Activated CD8-positive, alpha-beta memory T cell treated with anti-CD3 and anti-CD28 coated beads, Interleukin-2, amount 50 U/mL, for 1 hour (primary cell): ENCODE results near the gene FMO4.
"Not testable (repeated sequence)": the region's sequence is repeated elsewhere in the genome, so short reads cannot be mapped to it uniquely, and the experiment has no call there.

Experiments used
- DNase-seq: peaks from one replicate; pipeline ENCODE4 v3.0.0-alpha.2; 2020; ENCODE audit errors: extremely low read depth

Gene FMO4

DNA sequence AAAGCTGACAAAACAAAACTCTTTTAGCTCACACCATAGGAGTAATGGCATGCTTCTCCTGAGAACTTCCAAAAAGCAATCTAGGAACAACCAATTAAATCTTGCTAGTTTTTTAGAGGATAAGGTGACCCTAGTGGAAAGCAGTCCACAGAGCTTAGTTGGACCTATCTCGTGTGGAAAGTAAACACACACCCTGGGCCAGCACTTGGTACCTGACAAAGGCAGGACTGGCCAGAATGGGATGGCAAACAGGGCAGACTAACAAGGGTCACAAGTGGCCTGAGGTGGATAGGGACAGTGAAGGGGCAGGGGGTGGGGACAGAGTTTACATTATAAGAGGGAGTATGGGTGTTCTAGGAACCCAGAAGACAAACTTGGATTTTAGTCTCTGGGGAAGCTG is 22.0 kb downstream of the FMO4 start:
- DNase-seq: no peak

DNA sequence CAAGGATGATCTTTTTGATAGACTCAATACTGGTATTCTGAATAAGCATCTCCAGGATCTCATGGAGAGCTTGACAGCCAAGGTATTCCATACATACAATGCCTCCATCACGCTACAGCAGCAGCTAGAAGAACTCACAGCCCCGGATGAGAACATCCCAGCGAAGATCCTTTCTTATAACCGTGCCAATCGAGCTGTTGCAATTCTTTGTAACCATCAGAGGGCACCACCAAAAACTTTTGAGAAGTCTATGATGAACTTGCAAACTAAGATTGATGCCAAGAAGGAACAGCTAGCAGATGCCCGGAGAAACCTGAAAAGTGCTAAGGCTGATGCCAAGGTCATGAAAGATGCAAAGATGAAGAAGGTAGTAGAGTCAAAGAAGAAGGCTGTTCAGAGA is 25.4 kb downstream of the FMO4 start:
- not testable (repeated sequence) for DNase-seq

GRCh38 chr1:171343727-171344472 is 29.9 kb downstream of the FMO4 start:
- no peak for DNase-seq

- DNase-seq: no peak
Measured at GRCh38 chr1:171344473-171344820, 30.5 kb downstream of the FMO4 start.

DNA sequence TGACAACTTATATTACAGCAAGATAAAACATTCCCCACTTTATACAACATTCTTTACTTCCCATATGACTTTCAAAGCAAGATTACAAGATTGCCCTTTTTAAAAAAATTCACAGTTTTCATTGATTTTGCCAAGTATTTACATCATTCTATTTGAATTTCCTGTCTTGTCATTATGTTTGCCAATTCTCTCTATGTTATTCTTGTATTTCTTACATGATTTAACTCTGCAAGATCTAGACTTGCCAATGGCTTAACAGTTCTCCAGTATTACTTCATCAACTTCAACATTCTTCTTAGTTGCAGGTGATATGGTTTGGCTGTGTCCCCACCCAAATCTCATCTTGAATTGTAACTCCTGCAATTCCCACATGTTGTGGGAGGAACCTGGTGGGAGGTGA is 31.6 kb downstream of the FMO4 start:
- no peak for DNase-seq

GRCh38 chr1:171346881-171347280 is 32.9 kb downstream of the FMO4 start:
- DNase-seq: no peak

- no peak for DNase-seq
Measured at GRCh38 chr1:171350594-171350993, 36.6 kb downstream of the FMO4 start.

DNA sequence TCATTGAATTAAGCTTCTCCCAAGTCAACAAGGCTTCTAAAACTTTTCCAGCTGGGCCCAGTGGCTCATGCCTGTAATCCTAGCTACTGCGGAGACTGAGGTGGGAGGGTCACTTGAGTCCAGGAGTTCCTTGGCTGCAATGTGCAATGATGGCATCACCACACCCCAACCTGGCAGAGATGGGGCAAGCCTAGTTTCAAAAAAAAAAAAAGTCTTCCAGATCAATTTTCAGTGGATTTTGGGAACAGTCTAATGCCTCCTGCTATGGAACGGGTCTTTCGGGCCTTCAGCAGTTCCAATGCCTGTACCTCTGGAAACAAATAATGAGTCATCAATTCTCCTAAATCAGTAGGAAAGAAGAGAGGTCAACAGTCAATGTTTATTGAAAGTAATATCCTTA is 38.0 kb downstream of the FMO4 start:
- DNase-seq: no peak

DNA sequence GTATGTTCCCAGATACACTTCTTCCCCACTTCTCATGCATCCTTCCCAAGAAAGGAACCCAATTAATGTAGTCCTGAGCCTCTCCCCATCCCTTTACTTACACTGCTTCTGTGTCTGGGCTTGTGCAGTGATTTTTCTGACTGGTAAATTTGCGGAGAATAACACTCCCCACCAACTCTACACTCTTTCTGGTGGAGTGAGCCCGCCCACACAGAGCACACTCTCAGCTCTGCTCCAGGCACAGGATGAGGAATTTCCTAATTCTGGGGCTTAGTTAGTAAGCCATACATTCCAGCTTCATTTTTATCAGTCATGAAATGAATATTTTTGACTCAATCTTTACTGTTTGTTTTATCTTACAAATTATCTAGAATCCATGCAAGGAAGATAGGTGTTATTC is 38.6 kb downstream of the FMO4 start:
- no peak for DNase-seq

GRCh38 chr1:171355727-171356126 is 41.7 kb downstream of the FMO4 start:
- no peak for DNase-seq

GRCh38 chr1:171357179-171357578 is 43.2 kb downstream of the FMO4 start:
- DNase-seq: no peak

GRCh38 chr1:171359355-171359648 is 45.3 kb downstream of the FMO4 start:
- not testable (repeated sequence) for DNase-seq

GRCh38 chr1:171359731-171360527 is 45.9 kb downstream of the FMO4 start:
- DNase-seq: not testable (repeated sequence)

DNA sequence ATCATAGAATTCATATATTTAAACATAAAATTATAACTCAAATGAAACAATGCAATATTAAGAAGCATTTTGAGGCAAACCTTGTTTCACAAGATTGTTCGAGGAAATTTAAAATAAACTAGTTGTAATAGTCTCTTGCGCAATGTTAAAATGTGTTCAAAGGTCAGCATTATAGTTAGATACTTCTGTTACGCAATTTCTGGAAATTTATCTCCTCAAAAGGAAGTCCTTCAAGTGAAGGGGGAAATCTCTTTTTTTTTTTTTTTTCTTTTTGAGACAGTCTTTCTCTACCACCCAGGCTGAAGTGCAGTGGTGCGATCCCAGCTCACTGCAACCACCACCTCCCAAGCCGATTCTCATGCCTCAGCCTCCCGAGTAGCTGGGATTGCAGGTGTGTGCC is 52.1 kb downstream of the FMO4 start:
- DNase-seq: no peak

- no peak for DNase-seq
Measured at GRCh38 chr1:171366816-171367215, 52.8 kb downstream of the FMO4 start.

- DNase-seq: no peak
Measured at GRCh38 chr1:171367436-171367835, 53.5 kb downstream of the FMO4 start.

GRCh38 chr1:171372418-171373084 is 58.6 kb downstream of the FMO4 start:
- DNase-seq: no peak

DNA sequence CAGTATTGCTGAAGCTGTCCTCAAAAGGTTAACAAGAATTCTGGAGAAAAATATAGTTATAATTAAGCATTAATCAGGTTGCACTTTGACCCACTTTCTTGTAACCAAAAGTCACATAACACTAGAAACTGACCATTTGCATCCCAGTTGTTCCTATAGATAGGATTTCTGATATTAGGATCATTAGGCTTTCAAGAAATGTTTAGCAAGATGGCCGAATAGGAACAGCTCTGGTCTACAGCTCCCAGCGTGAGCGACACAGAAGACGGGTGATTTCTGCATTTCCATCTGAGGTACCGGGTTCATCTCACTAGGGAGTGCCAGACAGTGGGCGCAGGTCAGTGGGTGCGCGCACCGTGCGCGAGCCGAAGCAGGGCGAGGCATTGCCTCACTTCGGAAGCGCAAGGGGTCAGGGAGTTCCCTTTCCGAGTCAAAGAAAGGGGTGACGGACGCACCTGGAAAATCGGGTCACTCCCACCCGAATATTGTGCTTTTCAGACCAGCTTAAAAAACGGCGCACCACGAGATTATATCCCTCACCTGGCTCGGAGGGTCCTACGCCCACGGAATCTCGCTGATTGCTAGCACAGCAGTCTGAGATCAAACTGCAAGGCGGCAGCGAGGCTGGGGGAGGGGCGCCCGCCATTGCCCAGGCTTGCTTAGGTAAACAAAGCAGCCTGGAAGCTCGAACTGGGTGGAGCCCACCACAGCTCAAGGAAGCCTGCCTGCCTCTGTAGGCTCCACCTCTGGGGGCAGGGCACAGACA is 59.6 kb downstream of the FMO4 start:
- not testable (repeated sequence) for DNase-seq

DNA sequence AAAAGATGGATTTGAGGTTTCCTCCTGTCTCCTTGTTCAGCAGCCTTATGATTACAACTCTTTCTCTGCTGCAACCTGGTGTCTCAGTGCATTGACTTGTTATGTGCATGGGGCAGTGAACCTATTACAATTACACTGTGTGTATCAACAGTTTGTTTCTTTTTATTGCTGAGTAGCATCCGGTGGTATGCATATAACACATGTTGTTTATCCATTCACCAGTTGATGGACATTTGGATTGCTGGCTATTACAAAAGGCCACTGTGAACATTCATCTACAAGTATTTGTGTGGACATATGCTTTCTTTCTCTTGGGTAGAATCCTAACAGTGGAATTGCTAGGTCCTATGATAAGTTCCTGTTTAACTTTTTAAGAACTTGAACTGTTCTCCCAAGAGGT is 65.9 kb downstream of the FMO4 start:
- DNase-seq: no peak

DNA sequence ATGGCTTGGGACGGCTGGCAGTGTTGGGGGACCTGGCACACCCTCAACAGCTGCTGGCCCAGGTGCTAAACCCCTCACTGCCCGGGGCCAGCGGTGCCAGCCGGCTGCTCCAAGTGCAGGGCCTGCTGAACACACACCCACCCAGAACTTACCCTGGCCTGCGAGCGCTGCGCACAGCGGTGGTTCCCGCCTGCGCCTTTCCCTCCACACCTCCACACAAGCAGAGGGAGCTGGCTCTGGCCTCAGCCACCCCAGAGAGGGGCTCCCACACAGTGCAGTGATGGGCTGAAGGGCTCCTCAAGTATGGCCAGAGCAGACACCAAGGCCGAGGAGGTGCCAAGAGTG is 67.9 kb downstream of the FMO4 start:
- no peak for DNase-seq

- no peak for DNase-seq
Measured at GRCh38 chr1:171384496-171384895, 70.5 kb downstream of the FMO4 start.

DNA sequence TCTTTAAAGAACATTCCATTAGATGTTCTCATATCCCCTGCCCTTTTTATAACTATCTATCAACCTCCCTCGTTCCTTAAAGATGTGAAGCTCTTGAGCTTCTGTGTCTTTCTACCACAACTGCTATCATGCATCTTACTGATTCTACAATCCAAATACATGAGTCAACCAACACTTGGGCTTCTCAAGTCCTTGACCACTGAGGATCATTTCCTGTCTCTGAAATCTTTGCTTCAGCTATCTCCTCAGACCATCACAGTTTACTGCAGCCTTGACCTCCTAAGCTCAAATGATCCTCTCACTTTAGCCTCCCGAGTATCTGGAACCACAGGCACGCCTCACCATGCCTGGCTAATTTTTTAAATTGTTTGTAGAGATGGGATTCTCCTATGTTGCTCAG is 75.2 kb downstream of the FMO4 start:
- DNase-seq: no peak
